ENCODE measurements around the gene PTPA.

GRCh38 chr9:129104051-129104450 is 7.2 kb upstream of the PTPA start:
- TF ChIP-seq CTCF (IDR thresholded peaks at IDR 0.05), result no peak
- no peak for TF ChIP-seq POLR2A (IDR thresholded peaks at IDR 0.05)

Measured in breast epithelium (tissue), 3 donors.